ENCODE measurements around the gene URAD.
"Not testable (repeated sequence)": the region's sequence is repeated elsewhere in the genome, so short reads cannot be mapped to it uniquely, and the experiment has no call there.

Gene URAD

DNA sequence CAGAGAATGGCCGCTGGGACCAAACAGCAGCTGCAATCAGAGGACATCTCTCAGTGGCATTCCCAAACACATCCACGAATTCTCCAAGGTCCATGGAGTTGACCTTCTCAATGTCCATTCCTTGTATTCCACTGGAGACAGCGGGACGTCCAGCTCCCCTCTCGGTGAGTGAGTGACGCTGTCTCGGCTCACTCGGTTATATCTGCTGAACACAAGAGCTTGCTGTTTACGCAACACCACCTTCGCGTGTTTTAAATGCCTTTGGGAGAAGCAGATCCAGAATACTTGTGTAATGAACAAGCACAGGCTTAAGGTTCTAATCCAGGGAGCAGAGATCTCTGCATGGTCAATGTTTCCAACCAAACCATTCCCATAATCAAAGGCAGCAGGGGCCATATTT lies at the start of gene URAD:
URAD (minus strand) TSS at position 174 of the 400 bp plus-strand sequence; CDS start at position 118, 56 bp downstream.
- DNase-seq (ENCODE audit: low read depth in 2 of 2) = no peak

- DNase-seq (ENCODE audit: low read depth in 2 of 2) = no peak
Measured at GRCh38 chr13:28037399-28037798, 48.9 kb upstream of the URAD start.

DNA sequence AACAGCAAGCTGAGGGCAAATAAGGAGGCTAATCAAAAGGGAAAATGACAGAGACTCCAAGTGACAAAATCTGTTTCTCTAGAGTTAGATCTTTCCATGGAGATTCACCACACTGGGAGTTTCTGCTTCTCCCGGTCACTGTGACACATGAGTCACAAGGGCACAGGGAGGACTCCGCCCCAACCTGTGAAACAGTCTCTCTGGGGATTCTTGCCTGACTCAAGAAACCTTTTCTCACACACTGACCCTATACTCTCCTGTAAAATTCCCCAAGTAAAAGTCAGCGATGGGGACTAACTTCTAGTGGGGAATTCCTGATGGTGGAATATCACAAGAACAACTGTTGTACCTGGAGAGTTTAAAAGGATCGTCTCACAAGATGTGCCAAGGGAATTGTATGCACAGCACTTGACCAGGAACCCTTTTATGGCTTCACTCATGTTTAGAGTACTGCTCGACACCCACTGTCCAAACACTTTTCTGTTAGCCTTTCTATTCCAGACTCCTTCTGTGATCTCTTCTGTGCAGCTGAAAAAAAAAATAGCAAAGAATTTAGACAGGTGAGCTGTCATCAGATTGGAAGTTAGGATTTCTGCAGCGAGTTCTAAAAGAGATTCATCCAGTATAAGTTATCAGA lies 46.8 kb upstream of the URAD start:
- no peak for DNase-seq (ENCODE audit: low read depth in 2 of 2)

GRCh38 chr13:28033894-28034655 lies 45.6 kb upstream of the URAD start:
- DNase-seq (ENCODE audit: low read depth in 2 of 2) = no peak

DNA sequence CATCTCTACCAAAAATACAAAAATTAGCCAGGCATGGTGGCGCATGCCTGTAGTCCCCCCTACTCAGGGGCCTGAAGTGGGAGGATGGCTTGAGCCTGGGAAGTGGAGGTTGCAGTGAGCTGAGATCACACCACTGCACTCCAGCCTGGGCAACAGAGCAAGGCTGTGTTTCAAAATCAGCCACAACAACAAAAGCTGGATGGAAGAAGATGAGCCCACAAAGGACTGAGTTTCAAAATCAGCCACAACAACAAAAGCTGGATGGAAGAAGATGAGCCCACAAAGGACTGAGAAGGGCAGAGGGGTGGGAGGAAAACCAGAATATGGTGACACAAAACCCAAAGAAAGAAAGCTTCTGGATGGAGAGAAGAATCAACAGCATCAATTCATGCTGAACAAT lies 43.9 kb upstream of the URAD start:
- not testable (repeated sequence) for DNase-seq (ENCODE audit: low read depth in 2 of 2)

DNA sequence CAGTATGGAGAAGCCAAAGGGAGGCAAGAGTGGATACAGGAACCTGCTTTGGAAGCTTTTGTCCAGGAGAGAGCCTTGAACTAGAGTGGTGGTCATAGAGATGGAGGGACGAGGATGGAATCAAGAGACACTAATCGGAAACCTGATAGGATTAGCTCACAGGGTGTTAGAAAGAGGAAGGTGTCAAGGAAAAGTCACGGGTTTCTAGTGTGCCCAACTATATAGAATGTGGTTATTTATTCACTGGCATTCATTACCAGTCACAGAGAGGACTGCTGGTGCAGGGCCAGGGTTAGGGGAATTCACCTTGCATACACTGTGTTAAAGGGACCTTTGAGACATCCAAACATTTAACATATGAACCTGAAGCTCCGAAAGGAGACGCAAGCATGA lies 43.4 kb upstream of the URAD start:
- no peak for DNase-seq (ENCODE audit: low read depth in 2 of 2)

- DNase-seq (ENCODE audit: low read depth in 2 of 2) = no peak
Measured at GRCh38 chr13:28031220-28031895, 42.9 kb upstream of the URAD start.

GRCh38 chr13:28027607-28028364 lies 39.3 kb upstream of the URAD start:
- no peak for DNase-seq (ENCODE audit: low read depth in 2 of 2)

- no peak for DNase-seq (ENCODE audit: low read depth in 2 of 2)
Measured at GRCh38 chr13:28027071-28027470, 38.6 kb upstream of the URAD start.

DNA sequence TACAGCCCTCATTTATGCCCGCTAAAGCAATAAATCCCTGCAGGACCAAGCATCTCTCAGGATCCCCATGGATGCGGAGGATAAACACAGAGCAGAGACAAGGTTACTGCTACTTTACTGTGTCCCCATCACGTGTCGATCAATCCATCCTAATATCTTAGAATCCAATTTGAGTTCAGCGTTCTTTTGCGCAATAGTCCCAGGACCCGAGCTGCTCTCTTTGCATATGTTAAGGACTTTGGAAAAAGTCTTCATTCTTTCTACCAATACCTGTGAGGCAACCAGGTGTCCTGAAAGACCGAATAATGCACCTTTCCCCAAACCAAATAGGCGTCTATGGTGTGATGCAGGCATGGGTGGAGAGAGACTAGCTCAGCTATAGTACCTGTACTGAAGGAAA lies 38.0 kb upstream of the URAD start:
- DNase-seq (ENCODE audit: low read depth in 2 of 2) = no peak

GRCh38 chr13:28022848-28023518 lies 34.5 kb upstream of the URAD start:
- DNase-seq (ENCODE audit: low read depth in 2 of 2) = no peak

GRCh38 chr13:28014301-28014700 lies 25.8 kb upstream of the URAD start:
- DNase-seq (ENCODE audit: low read depth in 2 of 2) = no peak

DNA sequence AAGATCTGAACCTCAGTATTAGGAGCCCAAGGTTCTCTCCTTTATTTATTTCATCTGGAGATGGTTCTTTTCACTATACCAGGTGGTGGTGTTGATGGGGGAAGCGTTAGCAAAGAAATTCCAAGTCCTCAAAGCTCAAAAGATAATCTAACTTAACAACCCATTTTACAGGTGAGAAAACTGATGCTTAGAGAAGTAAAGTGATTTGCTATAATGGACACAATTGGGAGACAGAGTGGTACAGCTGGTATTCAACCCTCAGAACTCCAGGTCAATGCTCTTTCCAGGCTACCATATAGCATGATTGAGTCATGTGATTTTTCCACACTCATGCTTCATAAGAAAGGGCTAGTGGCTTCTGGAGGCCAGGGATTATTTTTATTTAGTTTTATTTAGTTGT lies 25.0 kb upstream of the URAD start:
- DNase-seq (ENCODE audit: low read depth in 2 of 2) = no peak

DNA sequence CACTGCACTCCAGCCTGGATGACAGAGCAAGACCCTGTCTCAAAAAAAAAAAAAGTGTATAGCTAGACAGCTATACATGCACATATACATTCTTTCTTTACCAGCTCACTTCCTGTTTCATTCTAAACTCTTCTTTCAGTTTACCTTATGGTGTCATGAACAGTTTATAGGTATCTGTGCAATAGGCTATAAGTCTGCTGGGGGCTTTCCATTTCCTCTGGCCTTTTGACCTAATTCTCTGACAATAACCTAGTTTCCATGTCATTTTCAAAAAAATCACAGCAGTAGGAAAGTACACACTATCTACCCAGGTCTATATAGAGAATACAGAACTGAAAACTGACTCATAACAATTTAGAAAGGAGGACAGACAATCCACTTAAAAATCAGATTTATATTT lies 24.4 kb upstream of the URAD start:
- no peak for DNase-seq (ENCODE audit: low read depth in 2 of 2)

- DNase-seq (ENCODE audit: low read depth in 2 of 2) = no peak
Measured at GRCh38 chr13:28012383-28012782, 23.9 kb upstream of the URAD start.

DNA sequence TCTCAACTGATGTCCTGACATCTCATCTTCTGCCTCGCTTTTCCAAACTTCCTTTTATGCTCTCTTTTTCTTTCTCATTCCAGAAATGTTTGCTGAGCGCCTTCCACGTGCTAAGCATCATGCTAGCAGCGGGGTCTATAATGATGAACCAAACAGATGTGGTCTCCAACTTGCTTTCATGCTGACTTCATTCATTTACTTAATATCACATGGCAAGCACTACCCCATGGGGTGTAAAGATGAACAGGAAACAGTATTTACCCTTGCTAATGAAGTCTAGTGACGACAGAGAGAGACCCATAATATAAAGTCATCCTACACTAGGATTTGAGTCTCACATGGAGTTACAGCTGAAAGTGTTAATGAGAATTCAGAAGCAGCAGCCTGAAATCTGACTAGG lies 21.6 kb upstream of the URAD start:
- DNase-seq (ENCODE audit: low read depth in 2 of 2) = no peak

- not testable (repeated sequence) for DNase-seq (ENCODE audit: low read depth in 2 of 2)
Measured at GRCh38 chr13:28005016-28005415, 16.5 kb upstream of the URAD start.

- no peak for DNase-seq (ENCODE audit: low read depth in 2 of 2)
Measured at GRCh38 chr13:28002886-28003698, 14.6 kb upstream of the URAD start.

DNA sequence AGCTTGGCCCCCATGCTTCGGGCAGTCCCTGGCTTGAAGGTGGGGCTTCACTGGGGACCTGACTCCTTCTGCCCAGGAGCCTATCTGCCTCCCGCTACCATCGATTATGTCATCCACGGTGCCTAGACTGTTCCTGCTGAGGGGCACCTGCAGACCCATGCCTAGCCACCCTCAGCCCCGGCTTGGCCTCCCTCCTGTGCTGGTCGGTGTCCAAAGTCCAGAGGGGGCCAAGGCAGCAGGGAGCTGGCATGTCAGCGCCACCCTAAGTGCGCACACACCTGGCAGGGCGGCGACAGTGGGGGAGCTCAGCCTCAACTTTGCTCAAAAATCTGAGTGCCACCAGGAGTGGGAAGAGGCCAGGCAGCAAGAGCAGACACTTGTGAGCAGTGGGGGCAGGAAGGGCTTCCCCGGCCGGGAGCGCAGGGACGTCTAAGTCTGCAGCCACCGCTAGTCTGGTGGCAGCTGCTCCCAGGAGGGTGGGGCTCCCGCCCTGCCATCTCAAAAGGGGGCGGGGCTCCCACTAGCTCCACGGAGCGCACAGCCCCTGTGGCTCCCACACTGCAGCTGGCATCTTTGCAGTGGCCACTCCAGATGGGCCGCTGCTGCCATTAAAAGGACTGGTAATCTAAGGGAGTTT lies 13.5 kb upstream of the URAD start:
- DNase-seq (ENCODE audit: low read depth in 2 of 2) = no peak

- DNase-seq (ENCODE audit: low read depth in 2 of 2) = no peak
Measured at GRCh38 chr13:28001049-28001448, 12.6 kb upstream of the URAD start.
